ENCODE data around the gene SLC1A2.

GRCh38 chr11:35348898-35349687, 70.3 kb downstream of the SLC1A2 start:
- no peak for TF ChIP-seq USF2 (CRISPR knock-in tag; IDR thresholded peaks at IDR 0.05)
- TF ChIP-seq, protein P1, sequence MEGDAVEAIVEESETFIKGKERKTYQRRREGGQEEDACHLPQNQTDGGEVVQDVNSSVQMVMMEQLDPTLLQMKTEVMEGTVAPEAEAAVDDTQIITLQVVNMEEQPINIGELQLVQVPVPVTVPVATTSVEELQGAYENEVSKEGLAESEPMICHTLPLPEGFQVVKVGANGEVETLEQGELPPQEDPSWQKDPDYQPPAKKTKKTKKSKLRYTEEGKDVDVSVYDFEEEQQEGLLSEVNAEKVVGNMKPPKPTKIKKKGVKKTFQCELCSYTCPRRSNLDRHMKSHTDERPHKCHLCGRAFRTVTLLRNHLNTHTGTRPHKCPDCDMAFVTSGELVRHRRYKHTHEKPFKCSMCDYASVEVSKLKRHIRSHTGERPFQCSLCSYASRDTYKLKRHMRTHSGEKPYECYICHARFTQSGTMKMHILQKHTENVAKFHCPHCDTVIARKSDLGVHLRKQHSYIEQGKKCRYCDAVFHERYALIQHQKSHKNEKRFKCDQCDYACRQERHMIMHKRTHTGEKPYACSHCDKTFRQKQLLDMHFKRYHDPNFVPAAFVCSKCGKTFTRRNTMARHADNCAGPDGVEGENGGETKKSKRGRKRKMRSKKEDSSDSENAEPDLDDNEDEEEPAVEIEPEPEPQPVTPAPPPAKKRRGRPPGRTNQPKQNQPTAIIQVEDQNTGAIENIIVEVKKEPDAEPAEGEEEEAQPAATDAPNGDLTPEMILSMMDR (IDR thresholded peaks at IDR 0.05), result no peak
